Transverse colon (tissue), 4 donors: ENCODE measurements around the gene UBE2U.

Source experiments
- CTCF ChIP-seq, 5 experiments: fragments of 200-600 bp in 3 of 5; fragments of 450-650 bp in 2 of 5; sonication (generic) in 3 of 5; IDR thresholded peaks; 1 replicate in 2 of 5; 2 replicates in 3 of 5; pipeline ENCODE4 v1.5.1; 2016 to 2017; ENCODE audit warnings: antibody characterized with exemption in 5 of 5, inconsistent platforms in 3 of 5, mild to moderate bottlenecking in 2 of 5, moderate library complexity in 1 of 5
- EP300 ChIP-seq: sonication (generic); formaldehyde crosslinking; IDR thresholded peaks from one replicate; pipeline ENCODE4 v1.6.1; 2017; ENCODE audit warnings: antibody characterized with exemption, low read depth
- POLR2A ChIP-seq: fragments of 450-650 bp; IDR thresholded peaks from one replicate; pipeline ENCODE4 v1.6.1; 2016; ENCODE audit warnings: antibody characterized with exemption, mild to moderate bottlenecking, moderate library complexity
- POLR2AphosphoS5 ChIP-seq, 3 donors: sonication (generic); formaldehyde crosslinking; IDR thresholded peaks; one replicate each; pipeline ENCODE4 v1.6.1; 2016; ENCODE audit warnings: antibody characterized with exemption in 3 of 3

- TF ChIP-seq POLR2AphosphoS5 (IDR thresholded peaks at IDR 0.05), result no peak
- no peak for TF ChIP-seq EP300
- no peak for TF ChIP-seq CTCF (IDR thresholded peaks at IDR 0.05)
- TF ChIP-seq POLR2A, result no peak
Measured at GRCh38 chr1:64304823-64305222, 101.4 kb downstream of the UBE2U start.
